NCI-H510A treated with DMSO at 0.1 percent for 48 hours (cell line): Measurements from ENCODE around the gene HEYL.

Experiments
- DNase-seq: peaks from one replicate; lab custom pipeline; 2025; lab: John Stamatoyannopoulos, UW

HEYL gene

GRCh38 chr1:39666772-39667171, 27.3 kb upstream of the HEYL start:
- DNase-seq, result no peak

- DNase-seq, result no peak
Measured at GRCh38 chr1:39663559-39663958, 24.1 kb upstream of the HEYL start.

GRCh38 chr1:39662861-39663260, 23.4 kb upstream of the HEYL start:
- no peak for DNase-seq

GRCh38 chr1:39659538-39659937, 20.1 kb upstream of the HEYL start:
- DNase-seq, result no peak

- DNase-seq, result no peak
Measured at GRCh38 chr1:39659110-39659509, 19.7 kb upstream of the HEYL start.

GRCh38 chr1:39657923-39658485, 18.6 kb upstream of the HEYL start:
- peak; percentile 98 for DNase-seq

GRCh38 chr1:39657402-39657801, 18.0 kb upstream of the HEYL start:
- no peak for DNase-seq

- no peak for DNase-seq
Measured at GRCh38 chr1:39656391-39656790, 16.9 kb upstream of the HEYL start.

GRCh38 chr1:39655578-39656268, 16.3 kb upstream of the HEYL start:
- DNase-seq, result no peak

GRCh38 chr1:39654291-39654690, 14.8 kb upstream of the HEYL start:
- no peak for DNase-seq

GRCh38 chr1:39653546-39654031, 14.1 kb upstream of the HEYL start:
- peak; percentile 100 for DNase-seq

- DNase-seq, result no peak
Measured at GRCh38 chr1:39652554-39652953, 13.1 kb upstream of the HEYL start.

- DNase-seq, result no peak
Measured at GRCh38 chr1:39652105-39652504, 12.7 kb upstream of the HEYL start.

GRCh38 chr1:39650431-39650830, 11.0 kb upstream of the HEYL start:
- DNase-seq, result no peak

GRCh38 chr1:39649636-39650185, 10.3 kb upstream of the HEYL start:
- DNase-seq, result no peak

- no peak for DNase-seq
Measured at GRCh38 chr1:39648496-39648895, 9.1 kb upstream of the HEYL start.

- no peak for DNase-seq
Measured at GRCh38 chr1:39647247-39647646, 7.8 kb upstream of the HEYL start.

GRCh38 chr1:39646232-39647081, 7.0 kb upstream of the HEYL start:
- DNase-seq, result no peak

GRCh38 chr1:39645411-39646043, 6.1 kb upstream of the HEYL start:
- DNase-seq, result no peak

- no peak for DNase-seq
Measured at GRCh38 chr1:39643705-39644104, 4.3 kb upstream of the HEYL start.

GRCh38 chr1:39642796-39643195, 3.4 kb upstream of the HEYL start:
- no peak for DNase-seq

- DNase-seq, result no peak
Measured at GRCh38 chr1:39640861-39641260, 1.4 kb upstream of the HEYL start.
